ENCODE measurements around the gene SLC46A3.

SLC46A3 gene, protein sequence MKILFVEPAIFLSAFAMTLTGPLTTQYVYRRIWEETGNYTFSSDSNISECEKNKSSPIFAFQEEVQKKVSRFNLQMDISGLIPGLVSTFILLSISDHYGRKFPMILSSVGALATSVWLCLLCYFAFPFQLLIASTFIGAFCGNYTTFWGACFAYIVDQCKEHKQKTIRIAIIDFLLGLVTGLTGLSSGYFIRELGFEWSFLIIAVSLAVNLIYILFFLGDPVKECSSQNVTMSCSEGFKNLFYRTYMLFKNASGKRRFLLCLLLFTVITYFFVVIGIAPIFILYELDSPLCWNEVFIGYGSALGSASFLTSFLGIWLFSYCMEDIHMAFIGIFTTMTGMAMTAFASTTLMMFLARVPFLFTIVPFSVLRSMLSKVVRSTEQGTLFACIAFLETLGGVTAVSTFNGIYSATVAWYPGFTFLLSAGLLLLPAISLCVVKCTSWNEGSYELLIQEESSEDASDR

GRCh38 chr13:28718543-28719226 is at the start of gene SLC46A3:
Gene SLC46A3 (minus strand): TSS chr13:28718970. CDS start chr13:28717998, 972 bp downstream.
- Histone ChIP-seq H3K27me3 (no peaks in the 10 kb centered on the region), H3K4me3 (peak within 1 kb of the TSS; percentile 71 to 92), H3K27ac (peak within 1 kb of the TSS; percentile 96 to 97), H3K4me1 (peaks cover 0 to 25% (median 6%) of the 10 kb centered on the region in 4 donors), H3K9me3 (no peaks in the 10 kb centered on the region), H3K36me3 (no peaks in the 10 kb centered on the region)
- peak; percentile 98 to 100 for DNase-seq
- intact Hi-C loops (cut with DNase I; ENCODE audit: low total_unique reads): loop anchor here (5.0 kb wide), 1 partner anchor 61 kb away; the partner anchor contains the start of gene POMP
- TF ChIP-seq, protein P1, sequence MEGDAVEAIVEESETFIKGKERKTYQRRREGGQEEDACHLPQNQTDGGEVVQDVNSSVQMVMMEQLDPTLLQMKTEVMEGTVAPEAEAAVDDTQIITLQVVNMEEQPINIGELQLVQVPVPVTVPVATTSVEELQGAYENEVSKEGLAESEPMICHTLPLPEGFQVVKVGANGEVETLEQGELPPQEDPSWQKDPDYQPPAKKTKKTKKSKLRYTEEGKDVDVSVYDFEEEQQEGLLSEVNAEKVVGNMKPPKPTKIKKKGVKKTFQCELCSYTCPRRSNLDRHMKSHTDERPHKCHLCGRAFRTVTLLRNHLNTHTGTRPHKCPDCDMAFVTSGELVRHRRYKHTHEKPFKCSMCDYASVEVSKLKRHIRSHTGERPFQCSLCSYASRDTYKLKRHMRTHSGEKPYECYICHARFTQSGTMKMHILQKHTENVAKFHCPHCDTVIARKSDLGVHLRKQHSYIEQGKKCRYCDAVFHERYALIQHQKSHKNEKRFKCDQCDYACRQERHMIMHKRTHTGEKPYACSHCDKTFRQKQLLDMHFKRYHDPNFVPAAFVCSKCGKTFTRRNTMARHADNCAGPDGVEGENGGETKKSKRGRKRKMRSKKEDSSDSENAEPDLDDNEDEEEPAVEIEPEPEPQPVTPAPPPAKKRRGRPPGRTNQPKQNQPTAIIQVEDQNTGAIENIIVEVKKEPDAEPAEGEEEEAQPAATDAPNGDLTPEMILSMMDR (IDR thresholded peaks at IDR 0.05): peak; percentile 12 to 13

DNA sequence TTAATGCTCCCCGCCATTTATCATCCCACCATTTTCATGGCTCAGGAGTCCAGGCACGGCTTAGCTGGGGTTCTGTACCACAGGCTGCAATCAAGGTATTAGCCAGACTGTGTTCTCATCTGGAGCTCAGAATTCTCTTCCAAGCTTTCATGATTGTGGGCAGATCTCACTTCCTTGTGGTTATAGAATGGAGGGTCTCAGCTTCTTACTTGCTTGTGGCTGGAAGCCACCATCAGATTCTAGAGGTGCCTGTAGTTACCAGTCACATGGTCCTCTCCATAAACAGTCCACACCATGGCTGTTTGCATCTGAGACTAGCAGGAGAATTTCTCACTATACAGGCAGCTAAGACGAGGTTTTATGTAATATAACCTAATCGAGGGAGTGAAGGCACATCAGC is 45.1 kb upstream of the SLC46A3 start:
- DNase-seq: no peak
- Histone ChIP-seq H3K4me1 (no peaks in the 10 kb centered on the region), H3K27ac (no peak overlapping the region), H3K27me3 (no peaks in the 10 kb centered on the region), H3K36me3 (no peaks in the 10 kb centered on the region), H3K4me3 (no peak overlapping the region), H3K9me3 (peaks cover 0 to 6% (median 3%) of the 10 kb centered on the region in 3 donors)
- intact Hi-C loops (cut with DNase I; ENCODE audit: low total_unique reads): no loop called here
- TF ChIP-seq, protein P1 (IDR thresholded peaks at IDR 0.05): no peak

GRCh38 chr13:28761586-28761985 is 42.8 kb upstream of the SLC46A3 start:
- H3K27me3 ChIP-seq: no peaks in the 10 kb centered on the region
- no peaks in the 10 kb centered on the region for H3K4me1 ChIP-seq
- no peak overlapping the region for H3K27ac ChIP-seq
- no peak overlapping the region for H3K4me3 ChIP-seq
- H3K36me3 ChIP-seq: peaks cover 0 to 5% (median 0%) of the 10 kb centered on the region in 3 donors
- DNase-seq: no peak
- H3K9me3 ChIP-seq: peaks cover 0 to 15% (median 7%) of the 10 kb centered on the region in 3 donors
- intact Hi-C loops (cut with DNase I; ENCODE audit: low total_unique reads): no loop called here
- TF ChIP-seq, protein P1 (IDR thresholded peaks at IDR 0.05): no peak

DNA sequence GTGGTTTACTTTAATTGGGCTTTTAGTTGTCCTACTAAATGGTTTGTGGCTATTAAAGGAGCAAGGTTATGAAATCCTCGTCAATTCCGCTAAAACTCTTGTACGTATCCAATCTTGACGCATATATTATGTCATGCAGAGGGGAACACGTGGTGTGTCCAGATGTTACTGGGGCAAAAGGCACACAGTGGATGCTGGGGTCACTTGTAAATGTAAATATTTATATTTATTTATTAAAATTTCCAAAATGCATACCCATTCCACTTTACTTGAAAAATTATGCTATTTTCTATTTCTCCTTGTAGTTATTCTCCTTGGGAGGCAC is 36.7 kb upstream of the SLC46A3 start:
- TF ChIP-seq, protein P1 (IDR thresholded peaks at IDR 0.05): no peak
- intact Hi-C loops (cut with DNase I; ENCODE audit: low total_unique reads): no loop called here

DNA sequence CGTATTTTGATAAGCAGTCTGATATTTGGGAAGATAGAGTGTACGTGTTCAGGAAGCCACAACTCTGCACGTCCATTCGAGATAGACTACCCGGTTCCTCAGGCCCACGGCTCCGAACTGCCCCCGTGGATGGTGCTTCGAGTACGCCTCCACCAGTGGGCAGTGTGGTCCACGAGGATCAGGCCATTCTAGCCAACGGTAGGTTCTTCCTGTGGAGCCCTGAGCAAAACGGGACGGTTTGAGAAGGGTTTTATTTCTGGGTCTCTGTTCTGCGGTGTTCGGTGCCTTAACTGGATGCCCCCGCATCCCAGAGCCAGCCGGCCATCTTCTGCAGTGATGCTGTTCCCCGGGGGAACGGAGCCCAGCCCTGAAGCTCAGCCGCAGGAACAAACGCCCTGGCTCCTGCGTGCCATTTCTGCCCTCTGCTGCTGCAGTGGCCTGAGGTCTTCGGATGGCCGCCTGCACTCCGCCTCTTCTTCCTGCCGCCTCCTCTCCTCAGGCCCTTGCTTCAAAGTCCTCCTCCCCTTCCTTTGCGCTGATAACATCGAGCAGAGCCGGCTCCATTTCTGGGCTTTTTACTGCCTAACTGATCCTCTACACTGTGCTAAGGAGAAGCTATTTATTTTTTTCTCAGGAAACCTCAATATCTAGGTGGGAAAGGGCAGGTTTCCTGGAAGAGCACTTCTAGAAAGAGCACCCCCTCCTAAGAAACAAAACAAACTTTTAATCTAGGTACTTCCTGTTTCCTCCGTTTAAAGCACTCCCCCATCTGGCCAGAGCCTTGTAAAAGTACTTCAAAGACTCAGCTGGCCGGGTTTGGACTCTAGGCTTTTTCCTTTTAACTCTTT is 36.2 kb upstream of the SLC46A3 start:
- no peaks in the 10 kb centered on the region for H3K27me3 ChIP-seq
- DNase-seq: no peak
- intact Hi-C loops (cut with DNase I; ENCODE audit: low total_unique reads): no loop called here
- peaks cover 0 to 5% (median 0%) of the 10 kb centered on the region in 3 donors for H3K36me3 ChIP-seq
- H3K4me1 ChIP-seq: peaks cover 0 to 21% (median 10%) of the 10 kb centered on the region in 4 donors
- TF ChIP-seq, protein P1 (IDR thresholded peaks at IDR 0.05): no peak
- no peak overlapping the region for H3K4me3 ChIP-seq
- peaks cover 0 to 15% (median 7%) of the 10 kb centered on the region in 3 donors for H3K9me3 ChIP-seq
- no peak overlapping the region for H3K27ac ChIP-seq

More for the DNA sequence above, 36.7 kb upstream of the SLC46A3 start:
- Histone ChIP-seq H3K27ac (no peak overlapping the region), H3K4me1 (peaks cover 0 to 21% (median 10%) of the 10 kb centered on the region in 4 donors), H3K4me3 (no peak overlapping the region), H3K36me3 (peaks cover 0 to 5% (median 0%) of the 10 kb centered on the region in 3 donors), H3K9me3 (peaks cover 0 to 15% (median 7%) of the 10 kb centered on the region in 3 donors), H3K27me3 (no peaks in the 10 kb centered on the region)
- no peak for DNase-seq

All from tibial artery (tissue), 4 donors.